Astrocyte (in vitro differentiated cells and primary cell): Measurements from ENCODE around the gene KRTAP10-8. TPM values are rescaled to one million over a fixed set of nuclear protein-coding genes. Genes with fewer than 3 reads are reported as not detected.
A peak's percentile ranks its signal among the peaks of the same experiment; 100 is the strongest.

Experiments used
- DNase-seq: peaks from one replicate; pipeline ENCODE4 v3.0.0-alpha.2; 2010; ENCODE audit warnings: low read depth
- FAIRE-seq: peaks from 2 replicates; lab custom pipeline; 2011; peaks lifted over from hg19 to GRCh38; lab: Jason Lieb, UNC
- H2AFZ ChIP-seq: 2 replicates; pipeline ENCODE4 v1.6.0; 2012; ENCODE audit warnings: low read depth, low read length, inconsistent platforms
- H3K27ac ChIP-seq: 2 replicates; pipeline ENCODE4 v1.5.1; 2011; ENCODE audit warnings: low read depth, low read length, inconsistent platforms
- H3K27me3 ChIP-seq: 2 replicates; pipeline ENCODE4 v1.6.0; 2011; ENCODE audit warnings: low read length, inconsistent platforms; ENCODE audit not compliant: insufficient read depth
- H3K36me3 ChIP-seq: 2 replicates; pipeline ENCODE4 v1.5.1; 2011; ENCODE audit warnings: low read length, inconsistent platforms; ENCODE audit not compliant: insufficient read depth
- H3K4me1 ChIP-seq: 2 replicates; pipeline ENCODE4 v1.5.1; 2011; ENCODE audit warnings: low read length, inconsistent platforms; ENCODE audit not compliant: insufficient read depth
- H3K4me2 ChIP-seq: 2 replicates; pipeline ENCODE4 v1.6.0; 2012; ENCODE audit warnings: low read length, inconsistent platforms
- H3K4me3 ChIP-seq: 2 replicates; pipeline ENCODE4 v1.5.1; 2011; ENCODE audit warnings: low read depth, mild to moderate bottlenecking, low read length, inconsistent platforms; ENCODE audit not compliant: insufficient read depth
- H3K79me2 ChIP-seq: 2 replicates; pipeline ENCODE4 v1.6.0; 2012; ENCODE audit warnings: mild to moderate bottlenecking, low read length, inconsistent platforms; ENCODE audit not compliant: insufficient read depth
- H3K9ac ChIP-seq: 2 replicates; pipeline ENCODE4 v1.6.0; 2012; ENCODE audit warnings: mild to moderate bottlenecking, low read length, inconsistent platforms
- H3K9me3 ChIP-seq: 2 replicates; pipeline ENCODE4 v1.5.1; 2012; ENCODE audit warnings: low read depth, mild to moderate bottlenecking, low read length, inconsistent platforms; ENCODE audit not compliant: insufficient read depth
- H4K20me1 ChIP-seq: 2 replicates; pipeline ENCODE4 v1.6.0; 2012; ENCODE audit warnings: low read length, inconsistent platforms; ENCODE audit not compliant: insufficient read depth
- H3K27ac Mint-ChIP-seq: one replicate; pipeline ENCODE4 v1.8.0; 2021; ENCODE audit warnings: mild to moderate bottlenecking, mixed read lengths; ENCODE audit not compliant: unreplicated experiment
- H3K27me3 Mint-ChIP-seq: one replicate; pipeline ENCODE4 v1.8.0; 2021; ENCODE audit warnings: low read depth, mixed read lengths; ENCODE audit not compliant: unreplicated experiment
- H3K36me3 Mint-ChIP-seq: one replicate; pipeline ENCODE4 v1.8.0; 2021; ENCODE audit warnings: low read depth, mixed read lengths; ENCODE audit not compliant: unreplicated experiment
- H3K4me1 Mint-ChIP-seq: one replicate; pipeline ENCODE4 v1.8.0; 2021; ENCODE audit warnings: low read depth, mixed read lengths; ENCODE audit not compliant: unreplicated experiment
- H3K4me3 Mint-ChIP-seq: one replicate; pipeline ENCODE4 v1.8.0; 2021; ENCODE audit warnings: mild to moderate bottlenecking, moderate library complexity, mixed read lengths; ENCODE audit not compliant: unreplicated experiment
- H3K9me3 Mint-ChIP-seq: one replicate; pipeline ENCODE4 v1.8.0; 2021; ENCODE audit warnings: mild to moderate bottlenecking, mixed read lengths; ENCODE audit not compliant: unreplicated experiment
- EZH2 ChIP-seq: IDR thresholded peaks from 2 replicates; pipeline ENCODE4 v1.6.1; 2012; ENCODE audit warnings: mild to moderate bottlenecking, low read length, inconsistent platforms; ENCODE audit not compliant: insufficient read depth
- total RNA-seq: library from RNA; stranded (reverse); gene quantifications from 2 replicates; pipeline ENCODE4 v1.2.1, GENCODE V29; 2021
- TF ChIP-seq, protein P1 (sequence below): IDR thresholded peaks from 2 replicates; pipeline ENCODE4 v1.5.1; 2011; ENCODE audit warnings: low read depth, mild to moderate bottlenecking, inconsistent platforms, low read length, moderate library complexity; ENCODE audit not compliant: insufficient read depth

KRTAP10-8 gene
- total RNA-seq, 1 donor from 2014 or later: not detected

DNA sequence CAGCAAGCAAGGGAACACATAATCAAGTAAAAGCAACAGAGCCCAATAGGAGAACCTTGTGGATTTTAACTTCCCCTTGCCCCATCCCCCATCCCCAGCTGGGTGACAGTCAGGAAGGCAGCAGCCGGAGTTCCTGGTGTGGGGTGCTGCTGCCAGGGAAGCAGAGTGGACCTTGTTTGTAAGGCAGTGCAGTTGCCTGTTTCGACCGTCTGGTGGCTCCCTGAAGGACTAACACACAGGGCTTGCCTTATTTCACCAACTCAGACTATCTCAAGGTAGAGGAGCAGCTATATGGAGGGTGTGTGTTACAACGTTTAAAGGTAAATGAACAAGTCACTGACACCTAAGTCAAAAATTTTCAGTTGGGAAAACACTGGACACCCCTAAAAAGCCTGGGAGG lies 6.6 kb downstream of the KRTAP10-8 start:
- FAIRE-seq: no peak

GRCh38 chr21:44618909-44619308 lies 7.0 kb downstream of the KRTAP10-8 start:
- Histone ChIP-seq H3K27ac (no peak overlapping the region), H3K79me2 (no peaks in the 10 kb centered on the region), H3K27me3 (no peaks in the 10 kb centered on the region), H4K20me1 (no peaks in the 10 kb centered on the region), H3K9me3 (peaks cover 4% of the 10 kb centered on the region), H3K4me1 (no peaks in the 10 kb centered on the region), H2AFZ (no peak overlapping the region), H3K4me2 (no peak overlapping the region), H3K9ac (no peak overlapping the region), H3K4me3 (no peak overlapping the region), H3K36me3 (no peaks in the 10 kb centered on the region)
- Mint-ChIP-seq H3K27me3 (peaks cover 13% of the 10 kb centered on the region), H3K4me3 (no peak overlapping the region), H3K9me3 (peaks cover 32% of the 10 kb centered on the region), H3K36me3 (no peaks in the 10 kb centered on the region), H3K27ac (no peak overlapping the region), H3K4me1 (no peaks in the 10 kb centered on the region)
- TF ChIP-seq EZH2: no peak
- TF ChIP-seq, protein P1, sequence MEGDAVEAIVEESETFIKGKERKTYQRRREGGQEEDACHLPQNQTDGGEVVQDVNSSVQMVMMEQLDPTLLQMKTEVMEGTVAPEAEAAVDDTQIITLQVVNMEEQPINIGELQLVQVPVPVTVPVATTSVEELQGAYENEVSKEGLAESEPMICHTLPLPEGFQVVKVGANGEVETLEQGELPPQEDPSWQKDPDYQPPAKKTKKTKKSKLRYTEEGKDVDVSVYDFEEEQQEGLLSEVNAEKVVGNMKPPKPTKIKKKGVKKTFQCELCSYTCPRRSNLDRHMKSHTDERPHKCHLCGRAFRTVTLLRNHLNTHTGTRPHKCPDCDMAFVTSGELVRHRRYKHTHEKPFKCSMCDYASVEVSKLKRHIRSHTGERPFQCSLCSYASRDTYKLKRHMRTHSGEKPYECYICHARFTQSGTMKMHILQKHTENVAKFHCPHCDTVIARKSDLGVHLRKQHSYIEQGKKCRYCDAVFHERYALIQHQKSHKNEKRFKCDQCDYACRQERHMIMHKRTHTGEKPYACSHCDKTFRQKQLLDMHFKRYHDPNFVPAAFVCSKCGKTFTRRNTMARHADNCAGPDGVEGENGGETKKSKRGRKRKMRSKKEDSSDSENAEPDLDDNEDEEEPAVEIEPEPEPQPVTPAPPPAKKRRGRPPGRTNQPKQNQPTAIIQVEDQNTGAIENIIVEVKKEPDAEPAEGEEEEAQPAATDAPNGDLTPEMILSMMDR: no peak
- DNase-seq (no peak), FAIRE-seq (no peak)

More for the DNA sequence above, 6.6 kb downstream of the KRTAP10-8 start:
- Histone ChIP-seq H3K4me2 (no peak overlapping the region), H3K9ac (no peak overlapping the region), H2AFZ (no peak overlapping the region), H3K27me3 (no peaks in the 10 kb centered on the region), H3K79me2 (no peaks in the 10 kb centered on the region), H3K4me1 (no peaks in the 10 kb centered on the region), H3K9me3 (peaks cover 4% of the 10 kb centered on the region), H3K4me3 (no peak overlapping the region), H3K36me3 (no peaks in the 10 kb centered on the region), H3K27ac (no peak overlapping the region), H4K20me1 (no peaks in the 10 kb centered on the region)
- no peak for TF ChIP-seq EZH2
- TF ChIP-seq, protein P1: no peak
- H3K4me1 Mint-ChIP-seq: no peaks in the 10 kb centered on the region
- peak; percentile 2 for DNase-seq
- peaks cover 13% of the 10 kb centered on the region for H3K27me3 Mint-ChIP-seq
- no peak overlapping the region for H3K4me3 Mint-ChIP-seq
- peaks cover 29% of the 10 kb centered on the region for H3K9me3 Mint-ChIP-seq
- no peaks in the 10 kb centered on the region for H3K36me3 Mint-ChIP-seq
- peak overlapping the region; percentile 20 for H3K27ac Mint-ChIP-seq

GRCh38 chr21:44619886-44620285 lies 8.0 kb downstream of the KRTAP10-8 start:
- Histone ChIP-seq H3K36me3 (no peaks in the 10 kb centered on the region), H2AFZ (no peak overlapping the region), H3K27ac (no peak overlapping the region), H3K9me3 (peaks cover 4% of the 10 kb centered on the region), H3K27me3 (no peaks in the 10 kb centered on the region), H3K9ac (no peak overlapping the region), H3K79me2 (no peaks in the 10 kb centered on the region), H3K4me3 (no peak overlapping the region), H3K4me1 (no peaks in the 10 kb centered on the region), H4K20me1 (no peaks in the 10 kb centered on the region), H3K4me2 (no peak overlapping the region)
- Mint-ChIP-seq H3K4me3 (no peak overlapping the region), H3K27me3 (peaks cover 10% of the 10 kb centered on the region), H3K4me1 (no peaks in the 10 kb centered on the region), H3K27ac (no peak overlapping the region), H3K9me3 (peaks cover 41% of the 10 kb centered on the region), H3K36me3 (no peaks in the 10 kb centered on the region)
- FAIRE-seq (no peak), DNase-seq (no peak)
- TF ChIP-seq, protein P1: no peak
- TF ChIP-seq EZH2: no peak
